GM21367 (cell line): ENCODE data around the gene UPK3B.
"Not testable (repeated sequence)": the region's sequence is repeated elsewhere in the genome, so short reads cannot be mapped to it uniquely, and the experiment has no call there.

Experiments
- ATAC-seq: cut with Tn5 transposase; IDR thresholded peaks from one replicate; pipeline ENCODE4 v1.9.1; 2021; ENCODE audit not compliant: unreplicated experiment

The UPK3B gene

DNA sequence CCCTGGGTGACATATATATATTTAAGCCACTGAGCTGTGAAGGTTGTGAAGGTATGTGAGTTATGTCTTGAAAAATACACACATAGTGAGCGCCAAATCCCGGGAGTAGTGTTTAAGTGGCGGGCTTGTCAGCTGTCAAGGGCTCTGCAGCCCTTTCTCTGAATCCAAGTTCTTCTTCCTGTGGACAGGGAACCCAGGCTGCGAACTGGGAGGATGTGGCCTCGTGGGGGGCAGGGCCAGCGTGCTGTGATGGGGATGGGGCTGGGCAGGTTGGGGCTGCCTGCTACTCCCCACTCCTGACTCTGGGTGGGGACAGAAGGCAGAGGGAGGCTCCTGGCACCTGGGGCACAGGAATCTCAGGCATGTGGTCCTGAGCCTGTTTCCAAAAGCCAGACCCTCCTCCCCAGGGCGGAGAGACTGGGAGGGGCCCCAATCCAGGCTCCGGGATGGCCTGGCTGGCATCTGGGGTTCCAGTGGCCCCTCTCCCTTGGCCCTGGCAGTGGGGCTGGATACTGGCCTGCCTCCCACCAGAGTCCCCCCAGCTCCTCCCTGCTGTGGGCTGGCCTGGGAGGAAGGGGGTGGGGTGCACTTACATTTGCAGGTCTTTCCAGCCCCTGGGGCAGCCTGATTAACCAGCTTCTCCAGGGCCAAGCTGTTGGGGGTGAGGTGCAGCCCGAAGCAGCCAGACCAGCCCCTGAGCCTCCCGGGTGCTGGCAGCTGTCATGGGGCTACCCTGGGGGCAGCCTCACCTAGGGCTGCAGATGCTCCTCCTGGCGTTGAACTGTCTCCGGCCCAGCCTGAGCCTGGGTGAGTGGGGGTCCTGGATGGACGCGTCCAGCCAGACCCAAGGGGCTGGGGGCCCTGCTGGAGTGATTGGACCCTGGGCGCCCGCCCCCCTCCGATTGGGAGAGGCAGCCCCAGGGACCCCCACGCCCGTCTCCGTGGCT, at the start of gene UPK3B:
TSS of gene UPK3B (plus strand) at position 622 of the 947 bp plus-strand sequence. CDS start at position 723, 101 bp downstream.
- ATAC-seq, result no peak

- not testable (repeated sequence) for ATAC-seq
Measured at GRCh38 chr7:76460767-76461166, 49.6 kb upstream of the UPK3B start.

- ATAC-seq, result peak; percentile 94
Measured at GRCh38 chr7:76461464-76462101, 48.8 kb upstream of the UPK3B start, which contains the start of gene DTX2. TSS of gene DTX2 (plus strand) at chr7:76461709. CDS start at chr7:76480510, 18,801 bp downstream.

DNA sequence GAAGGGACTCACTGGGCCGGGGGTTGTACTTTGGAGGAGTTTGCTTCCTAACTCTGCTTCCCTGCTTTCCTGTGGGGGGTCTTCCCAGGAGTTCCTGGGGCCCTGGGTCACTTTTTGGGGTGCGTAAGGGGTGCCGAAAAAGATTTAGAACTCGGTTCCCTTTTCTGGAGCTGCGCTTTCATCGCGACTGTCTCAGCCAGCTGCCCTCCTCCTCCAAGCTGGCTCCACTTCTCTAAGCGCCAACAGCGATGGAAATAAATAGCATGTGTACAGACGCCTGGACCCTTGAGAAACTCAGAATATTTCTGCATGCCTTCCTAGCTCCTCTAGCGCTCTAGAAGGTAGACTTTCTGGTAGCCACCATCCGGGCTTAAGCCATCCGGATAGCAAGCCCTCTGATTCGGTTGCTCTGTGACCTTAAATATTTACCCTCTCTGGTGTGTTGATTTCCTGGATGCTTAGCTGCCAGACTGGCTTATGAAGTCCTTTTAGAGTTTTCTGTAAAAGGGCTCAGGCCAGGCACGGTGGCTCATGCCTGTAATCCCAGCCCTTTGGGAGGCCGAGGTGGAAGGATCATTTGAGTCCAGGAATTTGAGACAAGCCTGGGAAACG, 48.0 kb upstream of the UPK3B start:
- not testable (repeated sequence) for ATAC-seq

DNA sequence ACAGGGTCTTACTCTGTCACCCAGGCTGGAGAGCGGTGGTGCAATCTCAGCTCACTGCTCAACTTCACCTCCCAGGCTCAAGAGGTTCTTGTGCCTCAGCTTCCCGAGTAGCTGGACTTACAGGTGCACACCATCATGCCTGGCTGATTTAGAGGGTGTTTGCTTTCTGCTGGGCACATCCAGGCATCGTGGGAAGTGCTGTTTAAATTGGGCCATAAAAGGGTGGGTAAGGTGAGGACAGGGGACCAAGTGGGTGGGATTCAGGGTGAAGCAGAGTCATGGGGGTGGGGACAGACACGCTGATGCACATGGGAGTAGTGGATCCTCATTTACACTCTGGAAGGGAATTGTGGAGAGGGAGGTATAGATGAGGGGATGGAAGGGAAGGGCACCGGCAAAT, 45.4 kb upstream of the UPK3B start:
- ATAC-seq, result not testable (repeated sequence)

DNA sequence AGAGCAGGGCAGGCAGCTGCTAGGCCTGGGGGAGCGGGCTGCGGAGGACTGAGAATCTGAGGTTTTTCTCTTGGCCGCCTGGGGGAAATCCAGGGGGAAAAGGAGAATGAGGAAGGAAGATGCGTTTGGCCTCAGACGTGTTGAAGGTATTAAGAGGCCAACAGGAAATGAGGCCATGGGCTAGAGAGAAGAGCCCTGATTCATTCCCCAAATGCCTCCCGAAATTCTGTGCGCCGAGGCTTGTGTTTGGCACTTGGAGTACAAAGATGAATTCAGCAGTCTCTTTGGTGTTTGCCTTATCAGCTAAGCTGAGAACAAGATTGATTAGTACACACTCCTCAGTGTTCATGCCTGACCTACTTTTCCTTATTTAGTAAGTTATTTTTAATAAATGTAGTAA, 44.4 kb upstream of the UPK3B start:
- not testable (repeated sequence) for ATAC-seq

- ATAC-seq, result not testable (repeated sequence)
Measured at GRCh38 chr7:76467743-76468404, 42.5 kb upstream of the UPK3B start.

- not testable (repeated sequence) for ATAC-seq
Measured at GRCh38 chr7:76471556-76472221, 38.7 kb upstream of the UPK3B start.

DNA sequence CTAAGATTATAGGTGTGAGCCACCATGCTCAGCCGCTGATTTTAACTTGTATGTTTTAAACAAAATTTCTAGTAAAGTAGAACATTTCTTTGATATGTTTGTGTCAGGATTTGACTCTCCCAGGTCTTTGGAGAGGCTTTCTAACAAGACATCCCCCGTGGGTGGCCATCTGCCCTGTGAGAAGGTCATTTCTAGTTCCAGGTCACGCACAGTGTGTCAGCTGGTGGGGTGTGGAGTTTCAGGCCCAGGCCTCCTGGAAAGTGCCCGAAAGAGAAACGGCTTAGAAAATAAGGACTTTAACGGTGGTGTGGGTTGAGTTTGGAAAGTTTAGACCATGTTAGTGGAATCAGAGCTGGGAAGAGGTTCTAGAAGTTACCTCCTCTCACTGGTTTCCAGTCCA, 37.3 kb upstream of the UPK3B start:
- ATAC-seq, result not testable (repeated sequence)

GRCh38 chr7:76476280-76476679, 34.1 kb upstream of the UPK3B start:
- not testable (repeated sequence) for ATAC-seq

- ATAC-seq, result not testable (repeated sequence)
Measured at GRCh38 chr7:76476742-76477474, 33.4 kb upstream of the UPK3B start.

DNA sequence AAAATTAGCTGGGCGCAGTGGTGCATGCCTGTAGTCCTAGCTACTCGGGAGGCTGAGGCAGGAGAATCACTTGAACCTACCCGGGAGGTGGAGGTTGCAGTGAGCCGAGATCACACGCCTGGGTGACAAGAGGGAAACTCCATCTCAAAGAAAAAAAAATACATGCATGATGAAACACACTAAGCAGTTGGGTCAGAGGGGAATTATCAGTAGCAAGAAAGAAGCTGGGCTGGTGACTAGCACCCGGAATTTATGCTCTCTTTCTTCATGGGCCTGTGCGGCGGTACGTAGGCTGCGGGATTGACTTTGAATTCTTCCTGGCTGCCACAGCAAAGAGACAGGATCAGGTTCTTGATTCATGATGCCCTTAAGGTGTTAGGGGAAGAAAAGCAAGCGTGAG, 30.7 kb upstream of the UPK3B start:
- not testable (repeated sequence) for ATAC-seq

GRCh38 chr7:76480403-76481253, 29.7 kb upstream of the UPK3B start:
- ATAC-seq, result not testable (repeated sequence)

GRCh38 chr7:76482660-76483059, 27.7 kb upstream of the UPK3B start:
- ATAC-seq, result not testable (repeated sequence)

GRCh38 chr7:76483081-76483480, 27.3 kb upstream of the UPK3B start:
- not testable (repeated sequence) for ATAC-seq

GRCh38 chr7:76484456-76484855, 25.9 kb upstream of the UPK3B start:
- ATAC-seq, result not testable (repeated sequence)

DNA sequence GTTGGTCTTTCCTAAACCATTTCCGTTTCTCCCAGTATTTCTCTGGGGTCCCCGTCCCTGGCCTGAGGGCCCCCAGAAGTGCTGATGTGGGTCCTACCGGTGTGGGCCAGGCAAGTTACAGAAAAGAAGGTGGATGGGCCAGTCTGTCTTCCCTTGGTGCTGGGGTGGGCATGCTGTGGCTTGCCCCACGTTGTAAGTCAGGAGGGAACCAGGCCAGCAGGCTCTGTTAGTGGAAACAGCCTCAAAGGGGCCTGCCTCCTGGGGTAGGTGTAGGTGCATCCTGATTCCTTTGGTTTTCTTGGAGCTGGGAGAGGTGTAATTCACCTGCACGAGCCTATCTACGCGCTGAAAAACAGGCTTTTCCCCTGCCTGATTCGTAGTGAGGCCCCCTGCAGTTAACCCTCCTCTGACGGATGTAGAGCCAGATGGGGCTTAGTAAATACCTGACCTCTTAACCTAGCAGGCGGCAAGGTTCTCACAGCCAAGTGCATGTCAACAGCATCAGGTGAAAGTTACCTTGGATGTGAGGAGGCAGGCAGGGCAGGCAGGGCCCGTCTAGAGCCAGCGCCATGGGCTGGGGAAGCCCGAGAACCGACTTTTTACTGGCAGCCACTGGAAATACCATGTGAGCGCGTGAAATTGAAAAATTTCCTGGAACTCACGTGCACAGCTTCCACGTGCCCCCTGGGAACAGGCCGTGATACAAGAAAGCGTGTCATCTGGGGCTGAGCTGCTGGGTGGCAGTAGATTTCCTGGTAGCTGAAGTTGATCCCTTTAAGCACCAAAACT, 24.3 kb upstream of the UPK3B start:
- ATAC-seq, result peak; percentile 8

DNA sequence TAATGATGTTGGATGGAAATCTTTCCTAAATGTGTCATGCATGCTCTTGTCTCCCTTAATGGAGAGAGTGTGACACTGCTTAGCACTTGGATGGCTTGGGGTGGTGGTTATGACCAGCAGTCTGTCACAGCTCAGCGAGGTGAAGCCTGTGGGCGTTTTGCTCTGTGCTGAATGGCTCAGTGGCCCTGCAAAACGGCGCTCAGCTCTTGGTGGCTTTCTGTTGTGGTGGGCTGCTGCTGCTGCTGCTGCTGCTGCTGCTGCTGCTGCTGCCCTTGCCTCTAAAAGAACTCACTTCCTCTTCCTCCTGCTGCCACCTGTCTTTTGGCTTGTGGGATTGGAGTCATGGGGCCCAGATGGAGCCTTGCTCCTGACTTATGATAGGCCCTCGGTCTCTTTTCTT, 23.7 kb upstream of the UPK3B start:
- peak; percentile 98 for ATAC-seq
